Mucosa of gallbladder (tissue), 1 donor: ENCODE data around the gene IGDCC3. TPM values are rescaled to one million over a fixed set of nuclear protein-coding genes. Genes with fewer than 3 reads are reported as not detected.

ENCODE experiments used
- DNase-seq: peaks from one replicate; pipeline ENCODE4 v3.0.0-alpha.2; 2020; ENCODE audit warnings: low spot score
- total RNA-seq: library from RNA; stranded (reverse); gene quantifications from one replicate; pipeline ENCODE4 v1.2.1, GENCODE V29; 2021
- donor health status: DM: no; HTN: no; CAD: no.

IGDCC3 gene
- total RNA-seq, 1 donor from 2014 or later, result 0.69 TPM

GRCh38 chr15:65328506-65329287 is 49.1 kb downstream of the IGDCC3 start:
- no peak for DNase-seq

GRCh38 chr15:65327651-65328393 is 50.0 kb downstream of the IGDCC3 start:
- DNase-seq, result no peak

GRCh38 chr15:65326818-65327217 is 51.0 kb downstream of the IGDCC3 start:
- no peak for DNase-seq

- DNase-seq, result peak; percentile 22
Observed at GRCh38 chr15:65326117-65326526, 51.7 kb downstream of the IGDCC3 start.

GRCh38 chr15:65323071-65323511 is 54.7 kb downstream of the IGDCC3 start:
- DNase-seq, result peak; percentile 58

GRCh38 chr15:65318870-65319356 is 58.9 kb downstream of the IGDCC3 start:
- DNase-seq, result peak; percentile 83

- no peak for DNase-seq
Observed at GRCh38 chr15:65312400-65312916, 65.3 kb downstream of the IGDCC3 start.

- DNase-seq, result no peak
Observed at GRCh38 chr15:65311760-65312159, 66.0 kb downstream of the IGDCC3 start.

GRCh38 chr15:65310431-65311137 is 67.2 kb downstream of the IGDCC3 start:
- DNase-seq, result no peak

- DNase-seq, result no peak
Observed at GRCh38 chr15:65309882-65310418, 67.9 kb downstream of the IGDCC3 start.

GRCh38 chr15:65307978-65308377 is 69.8 kb downstream of the IGDCC3 start:
- DNase-seq, result no peak

- no peak for DNase-seq
Observed at GRCh38 chr15:65306551-65306950, 71.3 kb downstream of the IGDCC3 start.

- no peak for DNase-seq
Observed at GRCh38 chr15:65305776-65306175, 72.0 kb downstream of the IGDCC3 start.

- no peak for DNase-seq
Observed at GRCh38 chr15:65305150-65305758, 72.5 kb downstream of the IGDCC3 start.

- peak; percentile 84 for DNase-seq
Observed at GRCh38 chr15:65304381-65305149, 73.2 kb downstream of the IGDCC3 start, which contains the start of gene RNU5B-1. RNU5B-1 (plus strand) TSS chr15:65304677.

GRCh38 chr15:65303687-65304380 is 74.0 kb downstream of the IGDCC3 start:
- peak; percentile 58 for DNase-seq

- DNase-seq, result no peak
Observed at GRCh38 chr15:65302061-65302460, 75.7 kb downstream of the IGDCC3 start.

GRCh38 chr15:65300924-65301441 is 76.8 kb downstream of the IGDCC3 start:
- DNase-seq, result no peak

- no peak for DNase-seq
Observed at GRCh38 chr15:65298731-65299130, 79.1 kb downstream of the IGDCC3 start.
